GM23338 (cell line): ENCODE data around the gene MCAT. TPM values are rescaled to one million over a fixed set of nuclear protein-coding genes. Genes with fewer than 3 reads are reported as not detected.

Source experiments
- ATAC-seq: fragments of 200-7000 bp; cut with Tn5 transposase; 3 replicates; pipeline ENCODE4 v1.9.1; 2020
- DNase-seq: peaks from one replicate; pipeline ENCODE4 v3.0.0-alpha.2; 2015; ENCODE audit warnings: low spot score
- H2AFZ ChIP-seq: fragments of 200-600 bp; sonication (generic); 2 replicates; pipeline ENCODE4 v1.8.0; 2016; ENCODE audit warnings: antibody characterized with exemption, mild to moderate bottlenecking, moderate library complexity
- H3F3A ChIP-seq: fragments of 200-600 bp; sonication (generic); replicated peaks from 2 replicates; pipeline ENCODE4 v1.8.0; 2017; ENCODE audit warnings: antibody characterized with exemption, mixed run types, low read depth
- H3K27ac ChIP-seq: fragments of 200-600 bp; sonication (generic); 2 replicates; pipeline ENCODE4 v1.6.1; 2016; ENCODE audit warnings: low read depth
- H3K27me3 ChIP-seq: fragments of 200-600 bp; sonication (generic); 2 replicates; pipeline ENCODE4 v1.8.0; 2016; ENCODE audit warnings: mild to moderate bottlenecking, mixed run types, moderate library complexity; ENCODE audit not compliant: insufficient read depth
- H3K36me3 ChIP-seq: fragments of 200-600 bp; sonication (generic); 2 replicates; pipeline ENCODE4 v1.8.0; 2016; ENCODE audit warnings: mild to moderate bottlenecking; ENCODE audit not compliant: insufficient read depth
- H3K4me1 ChIP-seq: fragments of 200-600 bp; sonication (generic); 2 replicates; pipeline ENCODE4 v1.8.0; 2016; ENCODE audit warnings: mild to moderate bottlenecking, moderate library complexity; ENCODE audit not compliant: insufficient read depth
- H3K4me2 ChIP-seq: fragments of 200-600 bp; sonication (generic); 2 replicates; pipeline ENCODE4 v1.7.1; 2017; ENCODE audit warnings: mixed run types
- H3K4me3 ChIP-seq: fragments of 200-600 bp; sonication (generic); 2 replicates; pipeline ENCODE4 v1.6.1; 2016; ENCODE audit warnings: mixed run types
- H3K79me2 ChIP-seq: fragments of 200-600 bp; sonication (generic); replicated peaks from 2 replicates; pipeline ENCODE4 v1.8.0; 2017; ENCODE audit warnings: mild to moderate bottlenecking; ENCODE audit not compliant: insufficient read depth
- H3K9me2 ChIP-seq: fragments of 200-600 bp; sonication (generic); 2 replicates; pipeline ENCODE4 v1.8.0; 2017; ENCODE audit not compliant: insufficient read depth
- H4K20me1 ChIP-seq: fragments of 200-600 bp; sonication (generic); replicated peaks from 2 replicates; pipeline ENCODE4 v1.8.0; 2017; ENCODE audit warnings: mild to moderate bottlenecking; ENCODE audit not compliant: insufficient read depth
- H3K27ac Mint-ChIP-seq: 2 replicates; pipeline ENCODE4 v1.8.0; 2020; ENCODE audit warnings: inconsistent platforms, mild to moderate bottlenecking, moderate library complexity, mixed read lengths
- H3K27me3 Mint-ChIP-seq: 3 replicates; pipeline ENCODE4 v1.8.0; 2022; ENCODE audit warnings: low read depth, mild to moderate bottlenecking, moderate library complexity, mixed read lengths, inconsistent platforms; ENCODE audit not compliant: insufficient read depth, poor library complexity
- H3K36me3 Mint-ChIP-seq: 3 replicates; pipeline ENCODE4 v1.8.0; 2021; ENCODE audit warnings: low read depth, mild to moderate bottlenecking, inconsistent platforms, moderate library complexity, mixed read lengths
- H3K4me1 Mint-ChIP-seq: 3 replicates; pipeline ENCODE4 v1.8.0; 2020; ENCODE audit warnings: mild to moderate bottlenecking, inconsistent platforms, mixed read lengths
- H3K4me3 Mint-ChIP-seq: 3 replicates; pipeline ENCODE4 v1.8.0; 2021; ENCODE audit warnings: moderate library complexity, mild to moderate bottlenecking, inconsistent platforms, mixed read lengths
- H3K9me3 Mint-ChIP-seq: 3 replicates; pipeline ENCODE4 v1.8.0; 2020; ENCODE audit warnings: moderate library complexity, mild to moderate bottlenecking, inconsistent platforms, mixed read lengths
- CREB1 ChIP-seq: fragments of 250-450 bp; sonication (Bioruptor Pico); IDR thresholded peaks from 2 replicates; pipeline ENCODE4 v1.5.0; 2020; ENCODE audit warnings: low read depth, mild to moderate bottlenecking, moderate library complexity
- JUNB ChIP-seq: IDR thresholded peaks from one replicate; pipeline ENCODE4 v1.6.1; 2016; ENCODE audit warnings: antibody characterized with exemption; ENCODE audit not compliant: unreplicated experiment
- POLR2AphosphoS5 ChIP-seq: IDR thresholded peaks from 2 replicates; pipeline ENCODE4 v1.6.1; 2016; ENCODE audit warnings: antibody characterized with exemption, low read depth
- STAT1 ChIP-seq: IDR thresholded peaks from one replicate; pipeline ENCODE4 v1.6.1; 2016; ENCODE audit warnings: antibody characterized with exemption; ENCODE audit not compliant: unreplicated experiment
- ZNF114 ChIP-seq: fragments of 250-450 bp; sonication (Bioruptor Pico); IDR thresholded peaks from 2 replicates; pipeline ENCODE4 v1.5.0; 2020; ENCODE audit warnings: mild to moderate bottlenecking, moderate library complexity
- polyA plus RNA-seq: library from polyadenylated mRNA; unstranded; fragments of >200 nt; fragmentation: Nextera tagmentation; extraction: Ambion mirVana; gene quantifications from 2 replicates; pipeline ENCODE4 v1.2.1, GENCODE V29; 2016
- total RNA-seq: library from RNA; depleted of rRNA; stranded (reverse); fragments of >200 nt; shearing (Covaris generic); gene quantifications from 2 replicates; pipeline ENCODE4 v1.2.3, GENCODE V29; 2014
- TF ChIP-seq, protein P1 (sequence below): fragments of 250-450 bp; sonication (Bioruptor Pico); IDR thresholded peaks from 2 replicates; pipeline ENCODE4 v1.5.0; 2020; ENCODE audit warnings: mild to moderate bottlenecking, moderate library complexity
- TF ChIP-seq, protein P2 (sequence below), 2 experiments: fragments of 200-600 bp in 1 of 2; sonication (generic) in 1 of 2; conservative IDR thresholded peaks; 2 replicates each; pipeline versions ENCODE4 v1.5.1 to v1.6.1; 2016 to 2017; ENCODE audit warnings: antibody characterized with exemption in 2 of 2, low read depth in 2 of 2, mild to moderate bottlenecking in 2 of 2, moderate library complexity in 1 of 2
- TF ChIP-seq, protein P3 (sequence below): IDR thresholded peaks from 2 replicates; pipeline ENCODE4 v1.6.1; 2016; ENCODE audit warnings: antibody characterized with exemption

MCAT gene
- total and polyA plus RNA-seq, 2 experiments from 2014 or later: 9.7 to 16.9 TPM

DNA sequence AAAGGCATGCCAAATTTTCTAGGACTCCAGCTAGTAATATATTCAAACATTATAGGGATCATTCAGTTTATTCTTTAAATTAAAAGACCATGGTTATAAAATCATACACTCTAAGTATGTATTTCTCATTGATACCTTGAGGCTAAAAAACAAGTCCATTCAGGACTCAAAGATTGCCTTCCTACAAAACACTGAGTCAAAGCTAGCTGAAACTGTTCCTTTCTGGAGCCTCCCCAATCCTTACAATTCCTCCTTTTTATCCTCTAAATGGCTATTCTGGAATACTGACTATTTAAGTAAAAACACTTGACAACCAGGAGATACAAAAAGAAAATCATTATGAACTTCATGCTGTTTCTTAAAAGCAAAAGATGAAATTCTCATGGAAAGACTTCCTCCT, 48.6 kb upstream of the MCAT start:
- Mint-ChIP-seq H3K9me3 (no peaks in the 10 kb centered on the region), H3K27ac (no peak overlapping the region), H3K4me3 (no peak overlapping the region)

DNA sequence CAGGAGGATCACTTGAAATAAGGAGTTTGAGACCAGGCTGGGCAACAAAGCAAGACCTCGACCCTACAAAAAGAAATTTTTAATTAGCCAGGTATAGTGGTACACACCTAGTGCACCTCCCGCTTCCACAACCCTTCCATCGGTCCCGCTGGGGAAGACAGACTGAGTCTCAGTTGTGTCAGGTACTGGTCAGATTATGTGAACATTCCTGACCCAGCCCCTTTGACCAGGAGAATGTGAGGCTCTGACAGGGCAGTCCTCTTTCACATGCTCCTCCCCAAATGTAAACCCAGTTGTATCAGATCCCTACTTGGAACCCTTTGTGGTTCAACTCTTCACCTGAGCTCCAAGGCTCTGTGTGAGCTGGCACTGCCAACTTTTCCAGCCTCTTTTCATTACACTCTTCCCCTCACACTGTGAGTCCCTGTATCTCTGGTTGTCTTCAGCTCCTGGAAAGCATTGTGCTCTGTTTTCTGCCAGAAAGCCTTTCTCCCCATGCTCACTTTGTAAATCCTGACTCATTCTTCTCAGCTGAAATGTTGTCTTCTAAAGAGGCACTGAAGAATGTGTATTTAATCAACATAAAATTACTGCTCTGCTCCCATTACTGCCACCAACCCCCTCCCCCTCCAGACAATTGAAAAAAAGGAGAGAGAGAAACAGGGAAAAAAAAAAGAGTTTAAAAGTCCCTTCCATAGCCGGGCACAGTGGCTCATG, 45.8 kb upstream of the MCAT start:
- Mint-ChIP-seq H3K36me3 (peaks cover 4% of the 10 kb centered on the region; the same call in 2 of the 3 replicates), H3K27me3 (peaks cover 7% of the 10 kb centered on the region), H3K4me3 (peak overlapping the region; percentile 7; the same call in 1 of the 3 replicates), H3K9me3 (no peaks in the 10 kb centered on the region), H3K4me1 (peaks cover 22% of the 10 kb centered on the region), H3K27ac (peak overlapping the region; percentile 47; the same call in 1 of the 2 replicates)
- peaks cover 24% of the 10 kb centered on the region for H3K79me2 ChIP-seq
- TF ChIP-seq CREB1 (CRISPR knock-in tag) (no peak), ZNF114 (no peak), STAT1 (no peak), JUNB (no peak)
- TF ChIP-seq, protein P1, sequence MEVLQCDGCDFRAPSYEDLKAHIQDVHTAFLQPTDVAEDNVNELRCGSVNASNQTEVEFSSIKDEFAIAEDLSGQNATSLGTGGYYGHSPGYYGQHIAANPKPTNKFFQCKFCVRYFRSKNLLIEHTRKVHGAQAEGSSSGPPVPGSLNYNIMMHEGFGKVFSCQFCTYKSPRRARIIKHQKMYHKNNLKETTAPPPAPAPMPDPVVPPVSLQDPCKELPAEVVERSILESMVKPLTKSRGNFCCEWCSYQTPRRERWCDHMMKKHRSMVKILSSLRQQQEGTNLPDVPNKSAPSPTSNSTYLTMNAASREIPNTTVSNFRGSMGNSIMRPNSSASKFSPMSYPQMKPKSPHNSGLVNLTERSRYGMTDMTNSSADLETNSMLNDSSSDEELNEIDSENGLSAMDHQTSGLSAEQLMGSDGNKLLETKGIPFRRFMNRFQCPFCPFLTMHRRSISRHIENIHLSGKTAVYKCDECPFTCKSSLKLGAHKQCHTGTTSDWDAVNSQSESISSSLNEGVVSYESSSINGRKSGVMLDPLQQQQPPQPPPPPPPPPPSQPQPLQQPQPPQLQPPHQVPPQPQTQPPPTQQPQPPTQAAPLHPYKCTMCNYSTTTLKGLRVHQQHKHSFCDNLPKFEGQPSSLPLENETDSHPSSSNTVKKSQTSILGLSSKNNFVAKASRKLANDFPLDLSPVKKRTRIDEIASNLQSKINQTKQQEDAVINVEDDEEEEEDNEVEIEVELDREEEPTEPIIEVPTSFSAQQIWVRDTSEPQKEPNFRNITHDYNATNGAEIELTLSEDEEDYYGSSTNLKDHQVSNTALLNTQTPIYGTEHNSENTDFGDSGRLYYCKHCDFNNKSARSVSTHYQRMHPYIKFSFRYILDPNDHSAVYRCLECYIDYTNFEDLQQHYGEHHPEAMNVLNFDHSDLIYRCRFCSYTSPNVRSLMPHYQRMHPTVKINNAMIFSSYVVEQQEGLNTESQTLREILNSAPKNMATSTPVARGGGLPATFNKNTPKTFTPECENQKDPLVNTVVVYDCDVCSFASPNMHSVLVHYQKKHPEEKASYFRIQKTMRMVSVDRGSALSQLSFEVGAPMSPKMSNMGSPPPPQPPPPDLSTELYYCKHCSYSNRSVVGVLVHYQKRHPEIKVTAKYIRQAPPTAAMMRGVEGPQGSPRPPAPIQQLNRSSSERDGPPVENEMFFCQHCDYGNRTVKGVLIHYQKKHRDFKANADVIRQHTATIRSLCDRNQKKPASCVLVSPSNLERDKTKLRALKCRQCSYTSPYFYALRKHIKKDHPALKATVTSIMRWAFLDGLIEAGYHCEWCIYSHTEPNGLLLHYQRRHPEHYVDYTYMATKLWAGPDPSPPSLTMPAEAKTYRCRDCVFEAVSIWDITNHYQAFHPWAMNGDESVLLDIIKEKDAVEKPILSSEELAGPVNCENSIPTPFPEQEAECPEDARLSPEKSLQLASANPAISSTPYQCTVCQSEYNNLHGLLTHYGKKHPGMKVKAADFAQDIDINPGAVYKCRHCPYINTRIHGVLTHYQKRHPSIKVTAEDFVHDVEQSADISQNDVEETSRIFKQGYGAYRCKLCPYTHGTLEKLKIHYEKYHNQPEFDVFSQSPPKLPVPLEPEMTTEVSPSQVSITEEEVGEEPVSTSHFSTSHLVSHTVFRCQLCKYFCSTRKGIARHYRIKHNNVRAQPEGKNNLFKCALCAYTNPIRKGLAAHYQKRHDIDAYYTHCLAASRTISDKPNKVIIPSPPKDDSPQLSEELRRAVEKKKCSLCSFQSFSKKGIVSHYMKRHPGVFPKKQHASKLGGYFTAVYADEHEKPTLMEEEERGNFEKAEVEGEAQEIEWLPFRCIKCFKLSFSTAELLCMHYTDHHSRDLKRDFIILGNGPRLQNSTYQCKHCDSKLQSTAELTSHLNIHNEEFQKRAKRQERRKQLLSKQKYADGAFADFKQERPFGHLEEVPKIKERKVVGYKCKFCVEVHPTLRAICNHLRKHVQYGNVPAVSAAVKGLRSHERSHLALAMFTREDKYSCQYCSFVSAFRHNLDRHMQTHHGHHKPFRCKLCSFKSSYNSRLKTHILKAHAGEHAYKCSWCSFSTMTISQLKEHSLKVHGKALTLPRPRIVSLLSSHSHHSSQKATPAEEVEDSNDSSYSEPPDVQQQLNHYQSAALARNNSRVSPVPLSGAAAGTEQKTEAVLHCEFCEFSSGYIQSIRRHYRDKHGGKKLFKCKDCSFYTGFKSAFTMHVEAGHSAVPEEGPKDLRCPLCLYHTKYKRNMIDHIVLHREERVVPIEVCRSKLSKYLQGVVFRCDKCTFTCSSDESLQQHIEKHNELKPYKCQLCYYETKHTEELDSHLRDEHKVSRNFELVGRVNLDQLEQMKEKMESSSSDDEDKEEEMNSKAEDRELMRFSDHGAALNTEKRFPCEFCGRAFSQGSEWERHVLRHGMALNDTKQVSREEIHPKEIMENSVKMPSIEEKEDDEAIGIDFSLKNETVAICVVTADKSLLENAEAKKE: no peak
- TF ChIP-seq, protein P2, sequence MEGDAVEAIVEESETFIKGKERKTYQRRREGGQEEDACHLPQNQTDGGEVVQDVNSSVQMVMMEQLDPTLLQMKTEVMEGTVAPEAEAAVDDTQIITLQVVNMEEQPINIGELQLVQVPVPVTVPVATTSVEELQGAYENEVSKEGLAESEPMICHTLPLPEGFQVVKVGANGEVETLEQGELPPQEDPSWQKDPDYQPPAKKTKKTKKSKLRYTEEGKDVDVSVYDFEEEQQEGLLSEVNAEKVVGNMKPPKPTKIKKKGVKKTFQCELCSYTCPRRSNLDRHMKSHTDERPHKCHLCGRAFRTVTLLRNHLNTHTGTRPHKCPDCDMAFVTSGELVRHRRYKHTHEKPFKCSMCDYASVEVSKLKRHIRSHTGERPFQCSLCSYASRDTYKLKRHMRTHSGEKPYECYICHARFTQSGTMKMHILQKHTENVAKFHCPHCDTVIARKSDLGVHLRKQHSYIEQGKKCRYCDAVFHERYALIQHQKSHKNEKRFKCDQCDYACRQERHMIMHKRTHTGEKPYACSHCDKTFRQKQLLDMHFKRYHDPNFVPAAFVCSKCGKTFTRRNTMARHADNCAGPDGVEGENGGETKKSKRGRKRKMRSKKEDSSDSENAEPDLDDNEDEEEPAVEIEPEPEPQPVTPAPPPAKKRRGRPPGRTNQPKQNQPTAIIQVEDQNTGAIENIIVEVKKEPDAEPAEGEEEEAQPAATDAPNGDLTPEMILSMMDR (conservative IDR thresholded peaks at IDR 0.05; ENCODE audit: low read depth in 2 of 2): no peak
- TF ChIP-seq, protein P3, sequence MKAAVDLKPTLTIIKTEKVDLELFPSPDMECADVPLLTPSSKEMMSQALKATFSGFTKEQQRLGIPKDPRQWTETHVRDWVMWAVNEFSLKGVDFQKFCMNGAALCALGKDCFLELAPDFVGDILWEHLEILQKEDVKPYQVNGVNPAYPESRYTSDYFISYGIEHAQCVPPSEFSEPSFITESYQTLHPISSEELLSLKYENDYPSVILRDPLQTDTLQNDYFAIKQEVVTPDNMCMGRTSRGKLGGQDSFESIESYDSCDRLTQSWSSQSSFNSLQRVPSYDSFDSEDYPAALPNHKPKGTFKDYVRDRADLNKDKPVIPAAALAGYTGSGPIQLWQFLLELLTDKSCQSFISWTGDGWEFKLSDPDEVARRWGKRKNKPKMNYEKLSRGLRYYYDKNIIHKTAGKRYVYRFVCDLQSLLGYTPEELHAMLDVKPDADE: no peak
- no peak overlapping the region for H3K27ac ChIP-seq
- H3K36me3 ChIP-seq: no peaks in the 10 kb centered on the region
- no peak overlapping the region for H2AFZ ChIP-seq
- no peak overlapping the region for H3K4me2 ChIP-seq
- no peaks in the 10 kb centered on the region for H3K27me3 ChIP-seq
- no peaks in the 10 kb centered on the region for H3K9me2 ChIP-seq
- no peak for ATAC-seq
- DNase-seq: no peak
- no peak overlapping the region for H3K4me3 ChIP-seq
- H4K20me1 ChIP-seq: peaks cover 9% of the 10 kb centered on the region; the same call in 1 of the 2 replicates
- H3F3A ChIP-seq: peaks cover 6% of the 10 kb centered on the region
- peaks cover 4% of the 10 kb centered on the region; the same call in 1 of the 2 replicates for H3K4me1 ChIP-seq

More for the DNA sequence above, 48.6 kb upstream of the MCAT start:
- Histone ChIP-seq H3K36me3 (no peaks in the 10 kb centered on the region), H3K9me2 (no peaks in the 10 kb centered on the region), H2AFZ (no peak overlapping the region), H4K20me1 (no peaks in the 10 kb centered on the region), H3K27ac (no peak overlapping the region), H3K27me3 (no peaks in the 10 kb centered on the region), H3K4me2 (no peak overlapping the region), H3K79me2 (no peaks in the 10 kb centered on the region), H3F3A (peaks cover 6% of the 10 kb centered on the region), H3K4me1 (no peaks in the 10 kb centered on the region; the same call in 1 of the 2 replicates), H3K4me3 (no peak overlapping the region)
- Mint-ChIP-seq H3K4me1 (peaks cover 6% of the 10 kb centered on the region), H3K36me3 (no peaks in the 10 kb centered on the region), H3K27me3 (peaks cover 9% of the 10 kb centered on the region)
- DNase-seq (no peak), ATAC-seq (no peak)
- TF ChIP-seq CREB1 (CRISPR knock-in tag) (no peak), POLR2AphosphoS5 (no peak)
- TF ChIP-seq, protein P2 (conservative IDR thresholded peaks at IDR 0.05; ENCODE audit: low read depth in 2 of 2): no peak
